ENCODE measurements around the gene OR2L2.

- no peak for TF ChIP-seq NFXL1 (IDR thresholded peaks at IDR 0.05; ENCODE audit: borderline replicate concordance)
- TF ChIP-seq CREB1 (IDR thresholded peaks at IDR 0.05; ENCODE audit: low read depth), result no peak
- TF ChIP-seq CTCF (IDR thresholded peaks at IDR 0.05 in 2 of 3, conservative IDR thresholded peaks at IDR 0.05 in 1 of 3; ENCODE audit: control insufficient read depth in 2 of 3, extremely low read depth in 1 of 3, insufficient read depth in 1 of 3, low read depth in 3 of 3, low read length in 3 of 3), result no peak
- TF ChIP-seq BMI1 (IDR thresholded peaks at IDR 0.05; ENCODE audit: borderline replicate concordance), result no peak
- TF ChIP-seq EZH2 (IDR thresholded peaks at IDR 0.05; ENCODE audit: borderline replicate concordance, control insufficient read depth, low read depth, low read length), result no peak
- TF ChIP-seq ZBTB4 (CRISPR knock-in tag; IDR thresholded peaks at IDR 0.05), result no peak
- no peak for TF ChIP-seq SUZ12 (IDR thresholded peaks at IDR 0.05; ENCODE audit: unreplicated experiment)
- TF ChIP-seq NFIC (IDR thresholded peaks at IDR 0.05; ENCODE audit: low read depth, low read length), result no peak
Observed at GRCh38 chr1:248009681-248010080, 20.2 kb upstream of the OR2L2 start.

All from GM12878 (cell line).